ENCODE results near the gene MPND. TPM values are rescaled to one million over a fixed set of nuclear protein-coding genes. Genes with fewer than 3 reads are reported as not detected.

The MPND gene
- polyA plus RNA-seq, 1 of the 3 experiments (the other 2 are of a cell fraction) = 21.3 TPM

- Histone ChIP-seq H3F3A (replicated peaks; ENCODE audit: insufficient read depth) (no peaks in the 10 kb centered on the region), H2AFZ (ENCODE audit: low read depth) (no peak overlapping the region), H3K9me2 (no peaks in the 10 kb centered on the region), H3K79me2 (ENCODE audit: insufficient read depth) (no peaks in the 10 kb centered on the region), H3K4me3 (ENCODE audit: low read depth in 2 of 2, low read length in 1 of 2) (no peak overlapping the region), H3K27ac (ENCODE audit: low read depth in 2 of 2, low read length in 1 of 2) (no peak overlapping the region), H3K9ac (no peak overlapping the region), H3K27me3 (ENCODE audit: insufficient read depth) (no peaks in the 10 kb centered on the region), H3K4me1 (ENCODE audit: control insufficient read depth in 1 of 2, insufficient read depth in 2 of 2, low read depth in 1 of 2, low read length in 1 of 2) (peaks cover 0 to 5% of the 10 kb centered on the region in 2 experiments; a peak in 1 of 4 replicates), H3K4me2 (no peak overlapping the region), H4K20me1 (ENCODE audit: insufficient read depth) (no peaks in the 10 kb centered on the region), H3K36me3 (replicated peaks in 1 of 2; ENCODE audit: control insufficient read depth in 1 of 2, insufficient read depth in 2 of 2, low read length in 1 of 2) (no peaks in the 10 kb centered on the region), H3K9me3 (no peaks in the 10 kb centered on the region)
- 76% methylated on average over 13 of the region's 14 CpGs for WGBS (ENCODE audit: low lambda C conversion rate)
- ChIA-PET CTCF (interaction anchor here (0.9 to 2.2 kb wide), 4 partner anchors 15 to 71 kb away, joined by 3 to 9 read pairs (median 6); no protein-coding TSS in a partner anchor), POLR2A (no interaction called here)
- DNase-seq = no peak
- TF ChIP-seq EZH2phosphoT487 (IDR thresholded peaks at IDR 0.05; ENCODE audit: borderline replicate concordance, low read depth) (no peak), SIN3A (IDR thresholded peaks at IDR 0.05; ENCODE audit: borderline replicate concordance, low read depth, low read length) (no peak), IRF3 (IDR thresholded peaks at IDR 0.05; ENCODE audit: low read depth, low read length) (no peak), SMC3 (IDR thresholded peaks at IDR 0.05; ENCODE audit: low read depth, low read length) (no peak), JUND (IDR thresholded peaks at IDR 0.05) (no peak), RXRA (IDR thresholded peaks at IDR 0.05; ENCODE audit: borderline replicate concordance, low read depth) (no peak), GATA2 (CRISPR knock-in tag; IDR thresholded peaks at IDR 0.05) (no peak), TAF1 (IDR thresholded peaks at IDR 0.05; ENCODE audit: borderline replicate concordance, low read depth, low read length) (no peak), NRF1 (IDR thresholded peaks at IDR 0.05; ENCODE audit: low read depth, low read length) (no peak), TCF12 (IDR thresholded peaks at IDR 0.05) (no peak), RCOR1 (IDR thresholded peaks at IDR 0.05; ENCODE audit: low read length) (no peak), CHD2 (IDR thresholded peaks at IDR 0.05; ENCODE audit: low read length, partially characterized antibody) (no peak), RFX5 (IDR thresholded peaks at IDR 0.05; ENCODE audit: low read length) (no peak), YY1 (IDR thresholded peaks at IDR 0.05; ENCODE audit: low read depth) (no peak), ZBTB33 (IDR thresholded peaks at IDR 0.05; ENCODE audit: borderline replicate concordance, low read depth) (no peak), PBX3 (IDR thresholded peaks at IDR 0.05) (no peak), MXI1 (IDR thresholded peaks at IDR 0.05; ENCODE audit: low read depth, low read length) (no peak)
These were observed 5.4 kb upstream of the MPND start for GRCh38 chr19:4337906-4338440.
